ENCODE measurements around the gene ARHGAP29. TPM values are rescaled to one million over a fixed set of nuclear protein-coding genes. Genes with fewer than 3 reads are reported as not detected.

ARHGAP29 gene
- total RNA-seq, 3 donors from 2014 or later: 49.1 to 88.0 (median 70.8) TPM

DNA sequence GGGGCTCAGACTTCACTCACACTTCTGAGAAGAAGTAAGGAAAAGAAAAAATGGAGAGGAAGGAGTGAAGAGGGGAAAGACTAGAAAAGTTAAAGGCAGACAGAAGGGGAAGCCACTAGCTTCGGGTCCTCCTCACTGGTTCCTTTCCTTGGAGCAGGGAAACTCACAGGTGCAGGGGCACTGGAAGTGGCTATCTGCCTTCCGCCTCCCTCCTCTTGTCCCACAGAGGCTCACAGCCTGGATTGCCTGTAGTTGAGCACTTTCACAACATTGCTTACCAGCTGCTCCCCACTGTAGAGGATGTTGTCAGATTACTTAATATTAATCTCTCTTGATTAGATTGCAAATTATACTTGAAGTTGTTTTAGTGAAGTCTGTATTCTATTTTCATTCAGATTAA lies 94.8 kb downstream of the ARHGAP29 start:
- DNase-seq (ENCODE audit: low spot score in 2 of 2): no peak
- intact Hi-C loops (cut with DNase I; ENCODE audit: low total_unique reads): no loop called here
- no peak for TF ChIP-seq POLR2A (IDR thresholded peaks at IDR 0.05)
- TF ChIP-seq, protein P1, sequence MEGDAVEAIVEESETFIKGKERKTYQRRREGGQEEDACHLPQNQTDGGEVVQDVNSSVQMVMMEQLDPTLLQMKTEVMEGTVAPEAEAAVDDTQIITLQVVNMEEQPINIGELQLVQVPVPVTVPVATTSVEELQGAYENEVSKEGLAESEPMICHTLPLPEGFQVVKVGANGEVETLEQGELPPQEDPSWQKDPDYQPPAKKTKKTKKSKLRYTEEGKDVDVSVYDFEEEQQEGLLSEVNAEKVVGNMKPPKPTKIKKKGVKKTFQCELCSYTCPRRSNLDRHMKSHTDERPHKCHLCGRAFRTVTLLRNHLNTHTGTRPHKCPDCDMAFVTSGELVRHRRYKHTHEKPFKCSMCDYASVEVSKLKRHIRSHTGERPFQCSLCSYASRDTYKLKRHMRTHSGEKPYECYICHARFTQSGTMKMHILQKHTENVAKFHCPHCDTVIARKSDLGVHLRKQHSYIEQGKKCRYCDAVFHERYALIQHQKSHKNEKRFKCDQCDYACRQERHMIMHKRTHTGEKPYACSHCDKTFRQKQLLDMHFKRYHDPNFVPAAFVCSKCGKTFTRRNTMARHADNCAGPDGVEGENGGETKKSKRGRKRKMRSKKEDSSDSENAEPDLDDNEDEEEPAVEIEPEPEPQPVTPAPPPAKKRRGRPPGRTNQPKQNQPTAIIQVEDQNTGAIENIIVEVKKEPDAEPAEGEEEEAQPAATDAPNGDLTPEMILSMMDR (IDR thresholded peaks at IDR 0.05): no peak
- TF ChIP-seq POLR2AphosphoS5 (IDR thresholded peaks at IDR 0.05): no peak

DNA sequence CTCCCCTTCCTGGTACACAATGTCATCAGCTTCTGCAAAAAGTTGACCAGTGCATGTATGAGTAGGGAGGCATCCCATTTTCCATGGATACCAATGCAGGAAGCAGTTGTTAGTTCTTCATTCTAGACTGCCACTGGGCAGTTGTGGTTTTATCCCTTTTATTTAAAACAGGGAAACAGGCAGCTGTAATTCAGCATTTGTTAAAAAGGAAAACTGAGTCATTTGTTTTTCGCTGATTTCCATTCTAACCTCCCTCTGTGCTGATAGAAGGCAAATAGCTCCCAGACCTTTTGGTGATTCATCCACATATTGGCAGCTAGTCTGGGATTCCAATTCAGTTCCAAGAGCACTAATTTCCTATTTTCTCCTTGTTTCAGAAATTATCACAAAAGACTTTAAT lies 95.4 kb downstream of the ARHGAP29 start:
- H3K27ac ChIP-seq: no peak overlapping the region
- TF ChIP-seq POLR2A (IDR thresholded peaks at IDR 0.05) (no peak), POLR2AphosphoS5 (IDR thresholded peaks at IDR 0.05) (no peak)
- TF ChIP-seq, protein P1 (IDR thresholded peaks at IDR 0.05): no peak
- intact Hi-C loops (cut with DNase I; ENCODE audit: low total_unique reads): no loop called here
- H3K4me3 ChIP-seq: no peak overlapping the region
- no peaks in the 10 kb centered on the region for H3K4me1 ChIP-seq
- no peak for DNase-seq (ENCODE audit: low spot score in 2 of 2)
- no peaks in the 10 kb centered on the region for H3K27me3 ChIP-seq
- H3K36me3 ChIP-seq: no peaks in the 10 kb centered on the region
- H3K9me3 ChIP-seq: no peaks in the 10 kb centered on the region

More for the DNA sequence above, 94.8 kb downstream of the ARHGAP29 start:
- H3K4me3 ChIP-seq: no peak overlapping the region
- H3K36me3 ChIP-seq: no peaks in the 10 kb centered on the region
- no peaks in the 10 kb centered on the region for H3K4me1 ChIP-seq
- no peaks in the 10 kb centered on the region for H3K27me3 ChIP-seq
- no peaks in the 10 kb centered on the region for H3K9me3 ChIP-seq
- no peak overlapping the region for H3K27ac ChIP-seq

- H3K27ac ChIP-seq: no peak overlapping the region
- no peak for DNase-seq (ENCODE audit: low spot score in 2 of 2)
- H3K4me1 ChIP-seq: no peaks in the 10 kb centered on the region
- no peaks in the 10 kb centered on the region for H3K27me3 ChIP-seq
- no peak overlapping the region for H3K4me3 ChIP-seq
- H3K36me3 ChIP-seq: no peaks in the 10 kb centered on the region
- intact Hi-C loops (cut with DNase I; ENCODE audit: low total_unique reads): no loop called here
- H3K9me3 ChIP-seq: peaks cover 0 to 3% of the 10 kb centered on the region in 2 donors
- no peak for TF ChIP-seq POLR2AphosphoS5 (IDR thresholded peaks at IDR 0.05)
- TF ChIP-seq POLR2A (IDR thresholded peaks at IDR 0.05): no peak
- TF ChIP-seq, protein P1 (IDR thresholded peaks at IDR 0.05): no peak
These were observed 105.3 kb downstream of the ARHGAP29 start for GRCh38 chr1:94132111-94132510.

DNA sequence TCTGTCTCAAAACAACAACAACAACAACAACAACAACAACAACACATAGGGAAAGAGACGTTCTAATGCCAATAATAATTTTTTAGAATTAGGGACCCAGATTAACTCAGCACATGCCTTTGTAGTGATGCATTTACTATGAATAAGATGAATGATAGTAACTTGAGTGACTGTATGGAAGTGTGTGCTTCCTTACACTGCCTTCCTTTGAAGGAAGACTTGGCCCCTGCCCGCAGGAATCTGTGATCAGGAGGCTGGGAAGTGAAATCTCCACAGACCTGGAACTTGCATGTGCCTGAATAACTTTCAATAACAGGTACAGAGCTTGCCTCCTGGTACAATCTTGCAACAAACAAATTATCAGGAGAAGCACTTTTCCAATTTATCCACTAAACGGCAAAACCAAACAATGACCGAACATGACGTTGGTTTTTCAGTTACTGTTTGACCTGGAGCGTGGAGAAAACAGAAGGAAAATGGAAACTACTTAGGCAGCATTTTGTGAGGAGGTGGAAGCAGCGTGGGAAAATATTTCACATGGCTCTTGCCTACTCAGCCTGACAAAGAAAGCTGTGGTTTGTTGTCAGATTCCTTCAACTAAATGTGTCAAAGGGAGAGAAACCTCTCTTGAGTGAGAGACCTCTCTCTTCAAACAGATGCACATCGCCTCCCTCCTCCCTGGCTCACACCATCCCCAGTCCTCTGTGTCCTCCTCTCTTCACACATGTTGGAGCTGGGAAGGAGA lies 106.4 kb downstream of the ARHGAP29 start:
- Histone ChIP-seq H3K9me3 (peaks cover 0 to 3% of the 10 kb centered on the region in 2 donors), H3K27me3 (no peaks in the 10 kb centered on the region), H3K27ac (no peak overlapping the region), H3K4me3 (no peak overlapping the region), H3K4me1 (no peaks in the 10 kb centered on the region), H3K36me3 (no peaks in the 10 kb centered on the region)
- TF ChIP-seq POLR2AphosphoS5 (IDR thresholded peaks at IDR 0.05) (no peak), POLR2A (IDR thresholded peaks at IDR 0.05) (no peak)
- TF ChIP-seq, protein P1 (IDR thresholded peaks at IDR 0.05): no peak
- intact Hi-C loops (cut with DNase I; ENCODE audit: low total_unique reads): no loop called here
- no peak for DNase-seq (ENCODE audit: low spot score in 2 of 2)

DNA sequence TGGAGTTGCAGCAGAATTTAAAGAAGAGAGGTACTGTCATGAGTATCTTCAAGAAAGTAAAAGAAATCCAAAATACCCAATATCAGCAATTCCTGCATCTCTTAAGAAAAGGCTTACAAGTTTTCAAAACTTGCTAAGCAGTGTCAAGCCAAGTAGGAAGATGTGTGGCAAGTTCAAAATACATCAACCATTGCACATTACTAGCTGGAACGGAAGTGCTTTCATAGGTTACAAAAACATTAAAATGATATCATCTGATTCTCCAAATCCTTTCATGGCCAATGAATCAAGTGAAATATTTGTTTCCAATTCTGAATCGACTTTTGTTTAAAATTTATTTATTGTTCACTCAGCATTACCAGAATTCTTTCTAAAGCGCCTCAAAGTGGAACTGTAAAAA lies 110.7 kb downstream of the ARHGAP29 start:
- Histone ChIP-seq H3K4me3 (no peak overlapping the region), H3K9me3 (no peaks in the 10 kb centered on the region), H3K27me3 (no peaks in the 10 kb centered on the region), H3K36me3 (no peaks in the 10 kb centered on the region), H3K4me1 (no peaks in the 10 kb centered on the region), H3K27ac (no peak overlapping the region)
- intact Hi-C loops (cut with DNase I; ENCODE audit: low total_unique reads): no loop called here
- DNase-seq (ENCODE audit: low spot score in 2 of 2): no peak
- TF ChIP-seq POLR2A (IDR thresholded peaks at IDR 0.05): no peak
- no peak for TF ChIP-seq POLR2AphosphoS5 (IDR thresholded peaks at IDR 0.05)
- TF ChIP-seq, protein P1 (IDR thresholded peaks at IDR 0.05): no peak
